OCI-LY7 (cell line): ENCODE measurements around the gene ZMIZ1.

Experiments used
- CTCF ChIP-seq: fragments of 200-600 bp; sonication (generic); conservative IDR thresholded peaks from 2 replicates; pipeline ENCODE4 v1.5.1; 2014; ENCODE audit warnings: mild to moderate bottlenecking, antibody characterized with exemption, low read length, moderate library complexity, mixed read lengths
- EZH2phosphoT487 ChIP-seq: fragments of 200-600 bp; sonication (generic); IDR thresholded peaks from 2 replicates; pipeline ENCODE4 v1.6.1; 2018; ENCODE audit warnings: low read depth, borderline replicate concordance, mild to moderate bottlenecking, mixed run types, antibody characterized with exemption, low read length, moderate library complexity, mixed read lengths

- TF ChIP-seq CTCF (no peak), EZH2phosphoT487 (no peak)
Measured at GRCh38 chr10:79255007-79255507, 186.3 kb downstream of the ZMIZ1 start.
